H1 (cell line): ENCODE results near the gene DNLZ. TPM values are rescaled to one million over a fixed set of nuclear protein-coding genes. Genes with fewer than 3 reads are reported as not detected.

ENCODE experiments used
- CTCF ChIA-PET: fragments of 300-600 bp; sonication (Branson Sonifier 250); formaldehyde crosslinking; loops from one replicate; lab custom pipeline; 2021; ENCODE audit not compliant: partially characterized antibody; lab: Charles Lee
- POLR2A ChIA-PET: fragments of 300-600 bp; sonication (Branson Sonifier 250); formaldehyde crosslinking; loops from one replicate; lab custom pipeline; 2021; ENCODE audit warnings: inconsistent platforms; ENCODE audit not compliant: partially characterized antibody; lab: Charles Lee
- DNase-seq, 2 experiments: peaks; one replicate each; pipeline versions ENCODE4 v3.0.0 to v3.0.0-alpha.2; 2010 to 2022; ENCODE audit warnings: low spot score in 2 of 2, low read depth in 1 of 2, mixed read lengths in 1 of 2
- FAIRE-seq: peaks from 2 replicates; lab custom pipeline; 2011; peaks lifted over from hg19 to GRCh38; lab: Jason Lieb, UNC
- H2AFZ ChIP-seq: 2 replicates; pipeline ENCODE4 v1.8.1; 2012; ENCODE audit warnings: low read length, inconsistent platforms
- H2AK5ac ChIP-seq: 2 replicates; pipeline ENCODE4 v1.6.1; 2013; ENCODE audit warnings: low read depth, low read length
- H2BK120ac ChIP-seq: replicated peaks from 2 replicates; pipeline ENCODE3; 2013; ENCODE audit warnings: low read depth, low read length, inconsistent platforms
- H2BK12ac ChIP-seq: 2 replicates; pipeline ENCODE4 v1.6.1; 2013; ENCODE audit warnings: low read depth, low read length
- H2BK15ac ChIP-seq: 2 replicates; pipeline ENCODE4 v1.6.1; 2013; ENCODE audit warnings: low read length
- H2BK20ac ChIP-seq: 2 replicates; pipeline ENCODE4 v1.6.1; 2013; ENCODE audit warnings: low read length
- H2BK5ac ChIP-seq: 2 replicates; pipeline ENCODE4 v1.6.1; 2013; ENCODE audit warnings: low read depth, low read length
- H3K14ac ChIP-seq: 2 replicates; pipeline ENCODE4 v1.6.1; 2013; ENCODE audit warnings: inconsistent platforms; ENCODE audit not compliant: insufficient read length
- H3K18ac ChIP-seq: 2 replicates; pipeline ENCODE4 v1.6.1; 2013; ENCODE audit warnings: low read length; ENCODE audit errors: extremely low read depth
- H3K23ac ChIP-seq: 2 replicates; pipeline ENCODE4 v1.6.1; 2013; ENCODE audit warnings: inconsistent platforms; ENCODE audit not compliant: insufficient read length
- H3K23me2 ChIP-seq: 2 replicates; pipeline ENCODE4 v1.6.1; 2013; ENCODE audit warnings: low read depth, low read length
- H3K27ac ChIP-seq: 2 replicates; pipeline ENCODE4 v1.6.1; 2011; ENCODE audit warnings: low read depth, low read length, inconsistent platforms
- H3K27me3 ChIP-seq, 4 experiments: replicated peaks in 1 of 4; 1 replicate in 1 of 4; 2 replicates in 3 of 4; pipeline versions ENCODE4 v1.6.1 to v1.8.1; 2011 to 2013; ENCODE audit warnings: low read length in 3 of 4, mild to moderate bottlenecking in 3 of 4, inconsistent platforms in 2 of 4, mixed read lengths in 2 of 4, moderate library complexity in 1 of 4; ENCODE audit not compliant: control insufficient read depth in 3 of 4, insufficient read depth in 3 of 4; ENCODE audit errors: extremely low read depth in 1 of 4
- H3K36me3 ChIP-seq, 4 experiments: 2 replicates each; pipeline versions ENCODE4 v1.6.1 to v1.8.1; 2011 to 2013; ENCODE audit warnings: mild to moderate bottlenecking in 4 of 4, low read length in 3 of 4, moderate library complexity in 2 of 4, control low read depth in 1 of 4, inconsistent platforms in 1 of 4; ENCODE audit not compliant: insufficient read depth in 4 of 4, control insufficient read depth in 2 of 4
- H3K4ac ChIP-seq: replicated peaks from 2 replicates; pipeline ENCODE3; 2013; ENCODE audit warnings: low read length, low read depth, mixed read lengths, inconsistent platforms; ENCODE audit not compliant: insufficient read length
- H3K4me1 ChIP-seq, 4 experiments: replicated peaks in 1 of 4; 1 replicate in 1 of 4; 2 replicates in 3 of 4; pipeline versions ENCODE4 v1.6.1 to v1.8.1; 2011 to 2013; ENCODE audit warnings: low read length in 3 of 4, inconsistent platforms in 2 of 4, mixed read lengths in 1 of 4; ENCODE audit not compliant: insufficient read depth in 4 of 4, control insufficient read depth in 3 of 4
- H3K4me2 ChIP-seq, 2 experiments: 2 replicates each; pipeline versions ENCODE4 v1.6.1 to v1.8.1; 2011 to 2013; ENCODE audit warnings: low read depth in 2 of 2, low read length in 2 of 2, control low read depth in 1 of 2, inconsistent platforms in 1 of 2, mild to moderate bottlenecking in 1 of 2; ENCODE audit not compliant: insufficient read depth in 1 of 2
- H3K4me3 ChIP-seq, 4 experiments: fragments of 200-600, 300-600 bp in 1 of 4; sonication (generic), shearing (Covaris generic), sonication (Bioruptor Twin) in 1 of 4; 2 replicates each; pipeline versions ENCODE4 v1.5.1 to v1.8.1; 2011 to 2016; ENCODE audit warnings: low read length in 4 of 4, low read depth in 3 of 4, control low read depth in 2 of 4, inconsistent platforms in 2 of 4, mild to moderate bottlenecking in 2 of 4, mixed read lengths in 1 of 4, moderate library complexity in 1 of 4; ENCODE audit not compliant: insufficient read depth in 2 of 4; ENCODE audit errors: extremely low read depth in 1 of 4
- H3K56ac ChIP-seq: replicated peaks from 2 replicates; pipeline ENCODE3; 2013; ENCODE audit warnings: low read depth, mild to moderate bottlenecking, mixed read lengths, low read length, inconsistent platforms; ENCODE audit not compliant: insufficient read length
- H3K79me1 ChIP-seq: 2 replicates; pipeline ENCODE4 v1.6.1; 2013; ENCODE audit warnings: low read depth, low read length, control low read depth
- H3K79me2 ChIP-seq, 2 experiments: 2 replicates each; pipeline versions ENCODE4 v1.6.1 to v1.8.1; 2012 to 2013; ENCODE audit warnings: low read length in 2 of 2, mild to moderate bottlenecking in 2 of 2, inconsistent platforms in 1 of 2; ENCODE audit not compliant: insufficient read depth in 2 of 2, control insufficient read depth in 1 of 2
- H3K9ac ChIP-seq, 4 experiments: replicated peaks in 1 of 4; 1 replicate in 1 of 4; 2 replicates in 3 of 4; pipeline versions ENCODE4 v1.6.1 to v1.8.1; 2011 to 2013; ENCODE audit warnings: low read depth in 3 of 4, low read length in 3 of 4, control low read depth in 2 of 4, mild to moderate bottlenecking in 2 of 4, moderate library complexity in 2 of 4, inconsistent platforms in 1 of 4; ENCODE audit errors: extremely low read depth in 1 of 4
- H3K9me3 ChIP-seq, 2 experiments: 2 replicates each; pipeline versions ENCODE4 v1.6.1 to v1.8.1; 2012 to 2013; ENCODE audit warnings: mild to moderate bottlenecking in 2 of 2, moderate library complexity in 2 of 2, control low read depth in 1 of 2, inconsistent platforms in 1 of 2, low read depth in 1 of 2, low read length in 1 of 2, mixed read lengths in 1 of 2; ENCODE audit not compliant: insufficient read depth in 2 of 2
- H4K20me1 ChIP-seq, 2 experiments: replicated peaks in 1 of 2; 2 replicates each; pipeline versions ENCODE3 to v1.8.1; 2011 to 2013; ENCODE audit warnings: inconsistent platforms in 2 of 2, low read length in 2 of 2, mild to moderate bottlenecking in 1 of 2; ENCODE audit not compliant: insufficient read depth in 2 of 2, control insufficient read depth in 1 of 2
- H4K5ac ChIP-seq: 2 replicates; pipeline ENCODE4 v1.6.1; 2013; ENCODE audit warnings: low read length, low read depth, mixed read lengths, inconsistent platforms; ENCODE audit not compliant: insufficient read length
- H4K8ac ChIP-seq: 2 replicates; pipeline ENCODE4 v1.8.0; 2013; ENCODE audit warnings: mild to moderate bottlenecking, moderate library complexity, low read length, inconsistent platforms; ENCODE audit not compliant: insufficient read depth; ENCODE audit errors: extremely low read depth
- H4K91ac ChIP-seq: replicated peaks from 2 replicates; pipeline ENCODE3; 2013; ENCODE audit warnings: low read length, mixed read lengths, inconsistent platforms; ENCODE audit not compliant: insufficient read length
- CEBPB ChIP-seq: IDR thresholded peaks from 2 replicates; pipeline ENCODE4 v1.6.1; 2012; ENCODE audit warnings: low read depth, low read length
- EZH2 ChIP-seq: fragments of 200-600 bp; sonication (generic); IDR thresholded peaks from 2 replicates; pipeline ENCODE4 v1.7.1; 2012; ENCODE audit warnings: low read depth, mild to moderate bottlenecking, moderate library complexity, low read length, inconsistent platforms; ENCODE audit not compliant: severe bottlenecking
- RFX5 ChIP-seq: IDR thresholded peaks from 2 replicates; pipeline ENCODE4 v1.6.1; 2011; ENCODE audit warnings: low read depth, low read length, improper control_type of control experiment, borderline replicate concordance
- RXRA ChIP-seq: IDR thresholded peaks from 2 replicates; pipeline ENCODE4 v1.6.1; 2011; ENCODE audit warnings: low read depth, mild to moderate bottlenecking, low read length, moderate library complexity; ENCODE audit not compliant: insufficient read depth
- SP2 ChIP-seq: IDR thresholded peaks from 2 replicates; pipeline ENCODE4 v1.6.1; 2012; ENCODE audit warnings: mild to moderate bottlenecking, low read length, inconsistent platforms
- SRF ChIP-seq: IDR thresholded peaks from 2 replicates; pipeline ENCODE4 v1.6.1; 2011; ENCODE audit warnings: mild to moderate bottlenecking, low read depth, low read length, moderate library complexity
- SUZ12 ChIP-seq: fragments of 200-600 bp; sonication (generic); IDR thresholded peaks from 2 replicates; pipeline ENCODE4 v1.6.1; 2012; ENCODE audit warnings: mild to moderate bottlenecking, inconsistent platforms, low read length, moderate library complexity, mixed read lengths
- YY1 ChIP-seq: IDR thresholded peaks from 2 replicates; pipeline ENCODE4 v1.6.1; 2011; ENCODE audit warnings: low read depth, mild to moderate bottlenecking, low read length
- WGBS, 2 experiments: shearing (Covaris generic) in 1 of 2; methylation state at CpG; one replicate each; pipeline versions ENCODE4 v1.1.6 to v1.1.7; 2013 to 2015; ENCODE audit warnings: low lambda C conversion rate in 2 of 2, mixed read lengths in 2 of 2, inconsistent platforms in 1 of 2, low coverage in 1 of 2, missing lambda C conversion rate in 1 of 2; ENCODE audit not compliant: insufficient replicate concordance in 2 of 2, insufficient coverage in 1 of 2, insufficient read length in 1 of 2; ENCODE audit errors: extremely low coverage in 1 of 2, missing lambda C conversion rate in 1 of 2; 5-methylcytosine and 5-hydroxymethylcytosine counted together
- polyA plus RNA-seq, 7 experiments: library from polyadenylated mRNA; depleted of rRNA in 3 of 7; stranded (reverse) in 5 of 7; unstranded in 2 of 7; fragments of >200 nt in 5 of 7; fragments of 200-250 nt in 2 of 7; gene quantifications; 1 replicate in 5 of 7; 2 replicates in 1 of 7; 4 replicates in 1 of 7; pipeline versions ENCODE4 v1.2.1 to v1.2.3, GENCODE V29; 2011 to 2013; ENCODE audit warnings: missing spikeins in 2 of 7, mixed read lengths in 2 of 7
- total RNA-seq: library from RNA; stranded (reverse); fragmentation: NEBNext Ultra II Directional; extraction: Animal tissue kit (Norgen Biotek cat#: 25700); gene quantifications from 2 replicates; pipeline ENCODE4 v1.2.1, GENCODE V29; 2021
- TF ChIP-seq, protein P1 (sequence below): IDR thresholded peaks from 2 replicates; pipeline ENCODE4 v1.6.1; 2011; ENCODE audit warnings: low read length, improper control_type of control experiment
- TF ChIP-seq, protein P2 (sequence below), 3 experiments: IDR thresholded peaks; 1 replicate in 2 of 3; 2 replicates in 1 of 3; pipeline versions ENCODE4 v1.5.1 to v1.6.1; 2011; ENCODE audit warnings: low read length in 3 of 3, mild to moderate bottlenecking in 3 of 3, inconsistent platforms in 2 of 3, low read depth in 1 of 3, moderate library complexity in 1 of 3; ENCODE audit not compliant: insufficient read depth in 1 of 3; ENCODE audit errors: control extremely low read depth in 1 of 3

Gene DNLZ
- total and polyA plus RNA-seq, 2 of the 8 experiments (the other 6 are each of a cell fraction or from before 2014, with no cell fraction given) = 11.6 to 17.9 TPM

DNA sequence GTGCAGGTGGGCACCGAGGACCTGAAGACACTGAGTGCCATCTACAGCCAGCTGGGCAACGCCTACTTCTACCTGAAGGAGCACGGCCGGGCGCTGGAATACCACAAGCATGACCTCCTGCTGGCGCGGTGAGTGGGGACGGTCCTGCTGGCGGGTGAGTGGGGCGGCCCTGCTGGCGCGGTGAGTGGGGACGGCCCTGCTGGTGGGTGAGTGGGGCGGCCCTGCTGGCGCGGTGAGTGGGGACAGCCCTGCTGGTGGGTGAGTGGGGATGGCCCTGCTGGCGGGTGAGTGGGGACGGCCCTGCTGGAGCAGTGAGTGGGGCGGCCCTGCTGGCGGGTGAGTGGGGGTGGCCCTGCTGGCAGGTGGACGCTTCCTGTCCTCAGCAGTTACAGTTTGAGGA, 29.0 kb downstream of the DNLZ start:
- Histone ChIP-seq H2BK12ac (no peak overlapping the region), H2AFZ (no peak overlapping the region), H4K20me1 (peaks cover 0 to 5% of the 10 kb centered on the region in 2 experiments), H3K36me3 (peaks cover 0 to 4% (median 0%) of the 10 kb centered on the region in 4 experiments; a peak in 2 of 8 replicates), H2BK120ac (no peak overlapping the region), H3K4me1 (0 out of 7 replicates have a peak, but pooled peaks cover 0 to 6% (median 0%) of the 10 kb centered on the region in 4 experiments), H3K27me3 (no peaks in the 10 kb centered on the region), H3K27ac (no peak overlapping the region), H3K4me2 (no peak overlapping the region), H3K14ac (no peak overlapping the region), H2BK5ac (no peak overlapping the region), H3K56ac (no peak overlapping the region), H2BK15ac (no peak overlapping the region), H3K9ac (no peak overlapping the region), H3K79me2 (no peaks in the 10 kb centered on the region), H3K9me3 (no peaks in the 10 kb centered on the region), H3K79me1 (0 out of 2 replicates have a peak, but pooled peaks cover 2% of the 10 kb centered on the region), H3K4ac (no peak overlapping the region), H2AK5ac (no peak overlapping the region), H3K4me3 (no peak overlapping the region), H4K91ac (no peak overlapping the region), H3K23me2 (no peaks in the 10 kb centered on the region), H2BK20ac (no peak overlapping the region), H4K5ac (no peak overlapping the region), H4K8ac (peak overlapping the region; percentile 14; the same call in 1 of the 2 replicates), H3K18ac (no peak overlapping the region), H3K23ac (no peak overlapping the region)
- 91% methylated on average over 15 of the region's 21 CpGs; no CpG with 5 or more reads in 1 of the 2 experiments for WGBS, 2 experiments
- POLR2A ChIA-PET = interaction anchor here (0.9 to 1.4 kb wide), 3 partner anchors 8 to 387 kb away, joined by 3 to 4 read pairs (median 3); no protein-coding TSS in a partner anchor
- DNase-seq (no peak), FAIRE-seq (no peak)
- CTCF ChIA-PET = interaction anchor here (0.9 to 3.7 kb wide), 8 partner anchors 11 to 153 kb away, joined by 3 to 20 read pairs (median 4); partner anchors contain the start of gene DNLZ
- TF ChIP-seq YY1 (no peak), RXRA (no peak), SUZ12 (no peak), RFX5 (no peak), CEBPB (no peak), EZH2 (no peak), SP2 (no peak), SRF (no peak)
- TF ChIP-seq, protein P1, sequence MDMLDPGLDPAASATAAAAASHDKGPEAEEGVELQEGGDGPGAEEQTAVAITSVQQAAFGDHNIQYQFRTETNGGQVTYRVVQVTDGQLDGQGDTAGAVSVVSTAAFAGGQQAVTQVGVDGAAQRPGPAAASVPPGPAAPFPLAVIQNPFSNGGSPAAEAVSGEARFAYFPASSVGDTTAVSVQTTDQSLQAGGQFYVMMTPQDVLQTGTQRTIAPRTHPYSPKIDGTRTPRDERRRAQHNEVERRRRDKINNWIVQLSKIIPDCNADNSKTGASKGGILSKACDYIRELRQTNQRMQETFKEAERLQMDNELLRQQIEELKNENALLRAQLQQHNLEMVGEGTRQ = no peak
- TF ChIP-seq, protein P2, sequence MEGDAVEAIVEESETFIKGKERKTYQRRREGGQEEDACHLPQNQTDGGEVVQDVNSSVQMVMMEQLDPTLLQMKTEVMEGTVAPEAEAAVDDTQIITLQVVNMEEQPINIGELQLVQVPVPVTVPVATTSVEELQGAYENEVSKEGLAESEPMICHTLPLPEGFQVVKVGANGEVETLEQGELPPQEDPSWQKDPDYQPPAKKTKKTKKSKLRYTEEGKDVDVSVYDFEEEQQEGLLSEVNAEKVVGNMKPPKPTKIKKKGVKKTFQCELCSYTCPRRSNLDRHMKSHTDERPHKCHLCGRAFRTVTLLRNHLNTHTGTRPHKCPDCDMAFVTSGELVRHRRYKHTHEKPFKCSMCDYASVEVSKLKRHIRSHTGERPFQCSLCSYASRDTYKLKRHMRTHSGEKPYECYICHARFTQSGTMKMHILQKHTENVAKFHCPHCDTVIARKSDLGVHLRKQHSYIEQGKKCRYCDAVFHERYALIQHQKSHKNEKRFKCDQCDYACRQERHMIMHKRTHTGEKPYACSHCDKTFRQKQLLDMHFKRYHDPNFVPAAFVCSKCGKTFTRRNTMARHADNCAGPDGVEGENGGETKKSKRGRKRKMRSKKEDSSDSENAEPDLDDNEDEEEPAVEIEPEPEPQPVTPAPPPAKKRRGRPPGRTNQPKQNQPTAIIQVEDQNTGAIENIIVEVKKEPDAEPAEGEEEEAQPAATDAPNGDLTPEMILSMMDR (IDR thresholded peaks at IDR 0.05; ENCODE audit: control extremely low read depth in 1 of 3, insufficient read depth in 1 of 3, low read depth in 1 of 3, low read length in 3 of 3) = no peak
